HepG2 (cell line): ENCODE results near the gene UBTD1.

ENCODE experiments used
- CHD4 ChIP-seq: fragments of 200-600 bp; sonication (generic); IDR thresholded peaks from 2 replicates; pipeline ENCODE4 v1.7.0; 2017; ENCODE audit warnings: mild to moderate bottlenecking, low read length, borderline replicate concordance
- HNF4G ChIP-seq, 2 experiments: sonication (generic) in 1 of 2; formaldehyde crosslinking in 1 of 2; IDR thresholded peaks; 2 replicates each; pipeline versions ENCODE4 v1.4.0 to v1.6.1; 2011 to 2020; ENCODE audit warnings: borderline replicate concordance in 2 of 2, low read depth in 2 of 2, mild to moderate bottlenecking in 2 of 2, low read length in 1 of 2, missing genetic modification reagents in 1 of 2, moderate library complexity in 1 of 2
- KDM6A ChIP-seq: IDR thresholded peaks from 2 replicates; pipeline ENCODE4 v1.6.1; 2016; ENCODE audit warnings: low read depth
- RBM39 ChIP-seq: fragments of 200-400 bp; formaldehyde crosslinking; IDR thresholded peaks from one replicate; pipeline ENCODE4 v1.6.1; 2018; ENCODE audit warnings: antibody characterized with exemption, mild to moderate bottlenecking, low read depth, low read length; ENCODE audit not compliant: poor library complexity, severe bottlenecking
- RFX3 ChIP-seq: IDR thresholded peaks from 2 replicates; pipeline ENCODE4 v1.6.1; 2016; ENCODE audit warnings: missing biosample characterization, missing genetic modification reagents
- SKI ChIP-seq: fragments of 450-650 bp; IDR thresholded peaks from one replicate; pipeline ENCODE4 v1.6.1; 2018; ENCODE audit warnings: mild to moderate bottlenecking; ENCODE audit not compliant: partially characterized antibody
- SRF ChIP-seq: IDR thresholded peaks from 2 replicates; pipeline ENCODE4 v1.6.1; 2011; ENCODE audit warnings: mild to moderate bottlenecking, low read depth, low read length, moderate library complexity
- ZNF331 ChIP-seq: sonication (generic); formaldehyde crosslinking; IDR thresholded peaks from 2 replicates; pipeline ENCODE4 v1.4.0; 2020; ENCODE audit warnings: missing genetic modification reagents
- TF ChIP-seq, protein P1 (sequence below): IDR thresholded peaks from 2 replicates; pipeline ENCODE4 v1.6.1; 2016
- TF ChIP-seq, protein P2 (sequence below): sonication (generic); formaldehyde crosslinking; IDR thresholded peaks from 2 replicates; pipeline ENCODE4 v1.4.0; 2020; ENCODE audit warnings: low read depth, mild to moderate bottlenecking, missing genetic modification reagents
- TF ChIP-seq, protein P3 (sequence below), 2 experiments: IDR thresholded peaks; 2 replicates each; pipeline ENCODE4 v1.6.1; 2011 to 2012; ENCODE audit warnings: low read length in 2 of 2, borderline replicate concordance in 1 of 2, low read depth in 1 of 2, mild to moderate bottlenecking in 1 of 2, moderate library complexity in 1 of 2
- TF ChIP-seq, protein P4 (sequence below): sonication (generic); formaldehyde crosslinking; IDR thresholded peaks from 2 replicates; pipeline ENCODE4 v1.5.0; 2020; ENCODE audit warnings: mild to moderate bottlenecking, missing genetic modification reagents, moderate library complexity

DNA sequence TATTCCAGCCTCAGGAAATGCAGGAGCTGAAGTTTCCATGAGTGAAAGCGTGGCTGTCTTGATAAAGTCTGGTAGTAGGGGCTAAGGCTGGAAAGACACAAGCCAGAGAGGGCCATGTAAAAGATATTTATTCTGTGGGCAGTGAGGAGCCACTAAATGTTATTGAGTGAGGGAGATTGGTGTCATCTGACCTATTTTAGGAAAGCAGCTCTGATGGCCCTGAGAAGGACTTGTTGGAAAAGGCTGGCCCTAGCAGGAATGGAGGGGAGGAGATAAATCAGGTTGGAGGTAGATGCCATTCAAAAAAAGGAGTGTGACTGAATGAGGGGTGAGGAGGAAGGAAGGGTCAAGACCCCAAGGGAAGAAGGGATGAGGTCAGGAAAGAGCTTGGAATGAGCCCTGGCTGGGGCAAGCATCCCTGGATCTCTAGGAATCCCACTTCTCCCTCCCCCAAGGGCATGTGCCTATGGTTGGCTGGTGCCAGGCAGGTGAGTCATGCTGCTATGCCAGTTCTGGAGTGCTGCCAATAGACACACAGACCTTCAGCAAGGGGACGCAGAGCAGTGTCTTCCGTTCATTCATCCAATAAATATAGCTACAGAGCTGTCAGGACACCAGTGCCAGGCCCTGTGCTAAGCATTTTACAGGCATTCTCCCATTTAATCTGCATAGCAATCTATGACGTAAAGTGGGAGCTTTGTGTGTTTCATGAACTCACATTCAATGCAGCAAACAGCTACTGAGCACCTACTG is 75.8 kb downstream of the UBTD1 start:
- TF ChIP-seq HNF4G (IDR thresholded peaks at IDR 0.05; ENCODE audit: borderline replicate concordance, low read depth, low read length) (no peak), HNF4G (CRISPR knock-in tag; IDR thresholded peaks at IDR 0.05; ENCODE audit: borderline replicate concordance, low read depth) (no peak), CHD4 (no peak), ZNF331 (CRISPR knock-in tag) (no peak), RFX3 (no peak), RBM39 (no peak), SRF (no peak), SKI (no peak), KDM6A (CRISPR knock-in tag) (no peak)
- TF ChIP-seq, protein P1, sequence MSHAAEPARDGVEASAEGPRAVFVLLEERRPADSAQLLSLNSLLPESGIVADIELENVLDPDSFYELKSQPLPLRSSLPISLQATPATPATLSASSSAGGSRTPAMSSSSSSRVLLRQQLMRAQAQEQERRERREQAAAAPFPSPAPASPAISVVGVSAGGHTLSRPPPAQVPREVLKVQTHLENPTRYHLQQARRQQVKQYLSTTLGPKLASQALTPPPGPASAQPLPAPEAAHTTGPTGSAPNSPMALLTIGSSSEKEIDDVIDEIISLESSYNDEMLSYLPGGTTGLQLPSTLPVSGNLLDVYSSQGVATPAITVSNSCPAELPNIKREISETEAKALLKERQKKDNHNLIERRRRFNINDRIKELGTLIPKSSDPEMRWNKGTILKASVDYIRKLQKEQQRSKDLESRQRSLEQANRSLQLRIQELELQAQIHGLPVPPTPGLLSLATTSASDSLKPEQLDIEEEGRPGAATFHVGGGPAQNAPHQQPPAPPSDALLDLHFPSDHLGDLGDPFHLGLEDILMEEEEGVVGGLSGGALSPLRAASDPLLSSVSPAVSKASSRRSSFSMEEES (CRISPR knock-in tag) = no peak
- TF ChIP-seq, protein P2, sequence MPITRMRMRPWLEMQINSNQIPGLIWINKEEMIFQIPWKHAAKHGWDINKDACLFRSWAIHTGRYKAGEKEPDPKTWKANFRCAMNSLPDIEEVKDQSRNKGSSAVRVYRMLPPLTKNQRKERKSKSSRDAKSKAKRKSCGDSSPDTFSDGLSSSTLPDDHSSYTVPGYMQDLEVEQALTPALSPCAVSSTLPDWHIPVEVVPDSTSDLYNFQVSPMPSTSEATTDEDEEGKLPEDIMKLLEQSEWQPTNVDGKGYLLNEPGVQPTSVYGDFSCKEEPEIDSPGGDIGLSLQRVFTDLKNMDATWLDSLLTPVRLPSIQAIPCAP (CRISPR knock-in tag) = no peak
- TF ChIP-seq, protein P3, sequence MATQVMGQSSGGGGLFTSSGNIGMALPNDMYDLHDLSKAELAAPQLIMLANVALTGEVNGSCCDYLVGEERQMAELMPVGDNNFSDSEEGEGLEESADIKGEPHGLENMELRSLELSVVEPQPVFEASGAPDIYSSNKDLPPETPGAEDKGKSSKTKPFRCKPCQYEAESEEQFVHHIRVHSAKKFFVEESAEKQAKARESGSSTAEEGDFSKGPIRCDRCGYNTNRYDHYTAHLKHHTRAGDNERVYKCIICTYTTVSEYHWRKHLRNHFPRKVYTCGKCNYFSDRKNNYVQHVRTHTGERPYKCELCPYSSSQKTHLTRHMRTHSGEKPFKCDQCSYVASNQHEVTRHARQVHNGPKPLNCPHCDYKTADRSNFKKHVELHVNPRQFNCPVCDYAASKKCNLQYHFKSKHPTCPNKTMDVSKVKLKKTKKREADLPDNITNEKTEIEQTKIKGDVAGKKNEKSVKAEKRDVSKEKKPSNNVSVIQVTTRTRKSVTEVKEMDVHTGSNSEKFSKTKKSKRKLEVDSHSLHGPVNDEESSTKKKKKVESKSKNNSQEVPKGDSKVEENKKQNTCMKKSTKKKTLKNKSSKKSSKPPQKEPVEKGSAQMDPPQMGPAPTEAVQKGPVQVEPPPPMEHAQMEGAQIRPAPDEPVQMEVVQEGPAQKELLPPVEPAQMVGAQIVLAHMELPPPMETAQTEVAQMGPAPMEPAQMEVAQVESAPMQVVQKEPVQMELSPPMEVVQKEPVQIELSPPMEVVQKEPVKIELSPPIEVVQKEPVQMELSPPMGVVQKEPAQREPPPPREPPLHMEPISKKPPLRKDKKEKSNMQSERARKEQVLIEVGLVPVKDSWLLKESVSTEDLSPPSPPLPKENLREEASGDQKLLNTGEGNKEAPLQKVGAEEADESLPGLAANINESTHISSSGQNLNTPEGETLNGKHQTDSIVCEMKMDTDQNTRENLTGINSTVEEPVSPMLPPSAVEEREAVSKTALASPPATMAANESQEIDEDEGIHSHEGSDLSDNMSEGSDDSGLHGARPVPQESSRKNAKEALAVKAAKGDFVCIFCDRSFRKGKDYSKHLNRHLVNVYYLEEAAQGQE (IDR thresholded peaks at IDR 0.05; ENCODE audit: borderline replicate concordance in 1 of 2, low read depth in 1 of 2, low read length in 2 of 2) = no peak
- TF ChIP-seq, protein P4, sequence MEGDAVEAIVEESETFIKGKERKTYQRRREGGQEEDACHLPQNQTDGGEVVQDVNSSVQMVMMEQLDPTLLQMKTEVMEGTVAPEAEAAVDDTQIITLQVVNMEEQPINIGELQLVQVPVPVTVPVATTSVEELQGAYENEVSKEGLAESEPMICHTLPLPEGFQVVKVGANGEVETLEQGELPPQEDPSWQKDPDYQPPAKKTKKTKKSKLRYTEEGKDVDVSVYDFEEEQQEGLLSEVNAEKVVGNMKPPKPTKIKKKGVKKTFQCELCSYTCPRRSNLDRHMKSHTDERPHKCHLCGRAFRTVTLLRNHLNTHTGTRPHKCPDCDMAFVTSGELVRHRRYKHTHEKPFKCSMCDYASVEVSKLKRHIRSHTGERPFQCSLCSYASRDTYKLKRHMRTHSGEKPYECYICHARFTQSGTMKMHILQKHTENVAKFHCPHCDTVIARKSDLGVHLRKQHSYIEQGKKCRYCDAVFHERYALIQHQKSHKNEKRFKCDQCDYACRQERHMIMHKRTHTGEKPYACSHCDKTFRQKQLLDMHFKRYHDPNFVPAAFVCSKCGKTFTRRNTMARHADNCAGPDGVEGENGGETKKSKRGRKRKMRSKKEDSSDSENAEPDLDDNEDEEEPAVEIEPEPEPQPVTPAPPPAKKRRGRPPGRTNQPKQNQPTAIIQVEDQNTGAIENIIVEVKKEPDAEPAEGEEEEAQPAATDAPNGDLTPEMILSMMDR = no peak
